Panc1 (cell line): ENCODE measurements around the gene TM7SF3. TPM values are rescaled to one million over a fixed set of nuclear protein-coding genes. Genes with fewer than 3 reads are reported as not detected.
A peak's percentile ranks its signal among the peaks of the same experiment; 100 is the strongest.

Source experiments
- ATAC-seq: fragments of 200-7000 bp; cut with Tn5 transposase; 2 replicates; pipeline ENCODE4 v1.9.1; 2020; ENCODE audit warnings: mild to moderate bottlenecking, moderate library complexity
- BruUV-seq: library from RNA; stranded (reverse); fragments of 400-500 nt; replicated peaks from 2 replicates; lab custom pipeline; 2021; lab: Mats Ljungman, UMichigan
- CTCF ChIA-PET: fragments of 300-600 bp; sonication (Branson Sonifier 250); formaldehyde crosslinking; loops from one replicate; lab custom pipeline; 2022; ENCODE audit warnings: antibody characterized with exemption; lab: Charles Lee
- POLR2A ChIA-PET: fragments of 300-600 bp; sonication (Branson Sonifier 250); formaldehyde crosslinking; loops from one replicate; lab custom pipeline; 2022; ENCODE audit warnings: antibody characterized with exemption; lab: Charles Lee
- DNase-seq: peaks from one replicate; pipeline ENCODE4 v3.0.0-alpha.2; 2010; ENCODE audit warnings: low read depth, low spot score
- H3K27ac ChIP-seq: 2 replicates; pipeline ENCODE4 v1.5.1; 2011; ENCODE audit warnings: mild to moderate bottlenecking, low read length, inconsistent platforms
- H3K27me3 ChIP-seq: fragments of 200-500 bp; sonication (Bioruptor generic); 2 replicates; pipeline ENCODE4 v1.6.0; 2014; ENCODE audit warnings: low read length, inconsistent platforms; ENCODE audit not compliant: control insufficient read depth, insufficient read depth
- H3K36me3 ChIP-seq: fragments of 200-500 bp; sonication (Bioruptor generic); 2 replicates; pipeline ENCODE4 v1.5.1; 2014; ENCODE audit warnings: inconsistent platforms, mild to moderate bottlenecking, low read length, moderate library complexity; ENCODE audit not compliant: control insufficient read depth, insufficient read depth
- H3K4me1 ChIP-seq: 2 replicates; pipeline ENCODE4 v1.5.1; 2011; ENCODE audit warnings: inconsistent platforms, mild to moderate bottlenecking, low read length, moderate library complexity; ENCODE audit not compliant: control insufficient read depth, insufficient read depth
- H3K4me3 ChIP-seq, 2 experiments: 2 replicates each; pipeline ENCODE4 v1.5.1; 2011 to 2012; ENCODE audit warnings: low read depth in 2 of 2, low read length in 2 of 2, mild to moderate bottlenecking in 2 of 2, inconsistent platforms in 1 of 2, moderate library complexity in 1 of 2
- H3K9me3 ChIP-seq: fragments of 200-500 bp; sonication (Bioruptor generic); 2 replicates; pipeline ENCODE4 v1.5.1; 2014; ENCODE audit warnings: low read depth, mild to moderate bottlenecking, inconsistent platforms, low read length, moderate library complexity; ENCODE audit not compliant: control insufficient read depth, insufficient read depth
- CTCF ChIP-seq: fragments of 450-650 bp; IDR thresholded peaks from 2 replicates; pipeline ENCODE4 v1.5.1; 2017; ENCODE audit warnings: mild to moderate bottlenecking
- POLR2AphosphoS5 ChIP-seq: IDR thresholded peaks from 2 replicates; pipeline ENCODE4 v1.6.1; 2012; ENCODE audit warnings: mild to moderate bottlenecking, low read depth, low read length, moderate library complexity
- REST ChIP-seq, 2 experiments: IDR thresholded peaks; 2 replicates each; pipeline ENCODE4 v1.6.1; 2011 to 2012; ENCODE audit warnings: low read depth in 2 of 2, control low read depth in 1 of 2, low read length in 1 of 2, mild to moderate bottlenecking in 1 of 2, moderate library complexity in 1 of 2; ENCODE audit not compliant: insufficient read depth in 1 of 2
- SIN3A ChIP-seq: IDR thresholded peaks from 2 replicates; pipeline ENCODE4 v1.6.1; 2012; ENCODE audit warnings: low read depth, mild to moderate bottlenecking, low read length, moderate library complexity, borderline replicate concordance; ENCODE audit not compliant: insufficient read depth
- TCF7L2 ChIP-seq: IDR thresholded peaks from 2 replicates; pipeline ENCODE4 v1.6.1; 2011; ENCODE audit warnings: mild to moderate bottlenecking, low read depth, low read length, inconsistent platforms
- in situ Hi-C: cut with HindIII; loops from 2 replicates; pipeline ENCODE4 v1.10.0; 2016; ENCODE audit warnings: low sequenced_read_pairs, low pct_unique_long_range_greater_than_20kb
- intact Hi-C: fragments of 100-400 bp; cut with micrococcal nuclease; formaldehyde crosslinking; loops from one replicate; pipeline ENCODE4 v1.10.0; 2022; ENCODE audit not compliant: unreplicated experiment
- total RNA-seq: library from RNA; stranded (reverse); gene quantifications from one replicate; pipeline ENCODE4 v1.2.1, GENCODE V29; 2021; ENCODE audit not compliant: unreplicated experiment

TM7SF3 gene
- total RNA-seq, 1 experiment from 2014 or later = 59.8 TPM

- H3K27me3 ChIP-seq = no peaks in the 10 kb centered on the region
- TF ChIP-seq POLR2AphosphoS5 = no peak
- TF ChIP-seq SIN3A = no peak
- TF ChIP-seq REST (IDR thresholded peaks at IDR 0.05; ENCODE audit: insufficient read depth in 1 of 2, low read depth in 2 of 2, low read length in 1 of 2) = no peak
- TF ChIP-seq TCF7L2 = no peak
- TF ChIP-seq CTCF = no peak
- POLR2A ChIA-PET = interaction anchor here (0.7 kb wide), 2 partner anchors 9 to 1123 kb away, joined by 8 to 12 read pairs; partner anchors contain the start of gene MED21
- no peaks in the 10 kb centered on the region for H3K9me3 ChIP-seq
- peak overlapping the region; percentile 81 to 96 for H3K4me3 ChIP-seq
- H3K4me1 ChIP-seq = peaks cover 25% of the 10 kb centered on the region
- intact Hi-C loops (loop anchor here (5.0 to 10.0 kb wide), 3 partner anchors 76 to 161 kb away; partner anchors contain the start of genes FGFR1OP2 and INTS13), in situ Hi-C loops (no loop called here)
- ATAC-seq (peak; percentile 68), DNase-seq (no peak)
- CTCF ChIA-PET = interaction anchor here (0.8 to 1.0 kb wide), 2 partner anchors 9 to 95 kb away, joined by 3 to 4 read pairs; partner anchors contain the start of gene MED21
- BruUV-seq = no TSS peak
- peak overlapping the region; percentile 84 for H3K27ac ChIP-seq
- no peaks in the 10 kb centered on the region for H3K36me3 ChIP-seq
Measured at GRCh38 chr12:27013611-27014084, 536 bp downstream of the TM7SF3 start.

GRCh38 chr12:27012982-27013255, 1.3 kb downstream of the TM7SF3 start:
- Histone ChIP-seq H3K36me3 (no peaks in the 10 kb centered on the region), H3K4me1 (peaks cover 25% of the 10 kb centered on the region), H3K27me3 (no peaks in the 10 kb centered on the region), H3K4me3 (peak overlapping the region in 1 of 2 experiments; percentile 81; a peak in 2 of 4 replicates), H3K9me3 (no peaks in the 10 kb centered on the region), H3K27ac (peak overlapping the region; percentile 84; the same call in 1 of the 2 replicates)
- BruUV-seq = no TSS peak
- ChIA-PET POLR2A (interaction anchor here (0.7 to 0.8 kb wide), 2 partner anchors 9 to 1123 kb away, joined by 6 to 12 read pairs; partner anchors contain the start of gene MED21), CTCF (no interaction called here)
- in situ Hi-C loops = no loop called here
- intact Hi-C loops = loop anchor here (5.0 to 10.0 kb wide), 3 partner anchors 76 to 161 kb away; partner anchors contain the start of genes FGFR1OP2 and INTS13
- no peak for TF ChIP-seq POLR2AphosphoS5
- TF ChIP-seq SIN3A = no peak
- no peak for TF ChIP-seq CTCF
- no peak for TF ChIP-seq REST (IDR thresholded peaks at IDR 0.05; ENCODE audit: insufficient read depth in 1 of 2, low read depth in 2 of 2, low read length in 1 of 2)
- TF ChIP-seq TCF7L2 = no peak
- ATAC-seq = no peak
- no peak for DNase-seq
